Fibroblast of pulmonary artery (primary cell): ENCODE results near the gene RTL1.

Experiments
- DNase-seq: peaks from one replicate; pipeline ENCODE4 v3.0.0-alpha.2; 2010; ENCODE audit warnings: low read depth
- H3K4me3 ChIP-seq: replicated peaks from 2 replicates; pipeline ENCODE4 v1.5.1; 2011; ENCODE audit warnings: low read depth, mild to moderate bottlenecking, control low read depth, low read length, moderate library complexity
- TF ChIP-seq, protein P1 (sequence below): IDR thresholded peaks from 2 replicates; pipeline ENCODE4 v1.5.1; 2011; ENCODE audit warnings: mild to moderate bottlenecking, control low read depth, low read length, inconsistent platforms; ENCODE audit errors: missing control alignments

Gene RTL1

DNA sequence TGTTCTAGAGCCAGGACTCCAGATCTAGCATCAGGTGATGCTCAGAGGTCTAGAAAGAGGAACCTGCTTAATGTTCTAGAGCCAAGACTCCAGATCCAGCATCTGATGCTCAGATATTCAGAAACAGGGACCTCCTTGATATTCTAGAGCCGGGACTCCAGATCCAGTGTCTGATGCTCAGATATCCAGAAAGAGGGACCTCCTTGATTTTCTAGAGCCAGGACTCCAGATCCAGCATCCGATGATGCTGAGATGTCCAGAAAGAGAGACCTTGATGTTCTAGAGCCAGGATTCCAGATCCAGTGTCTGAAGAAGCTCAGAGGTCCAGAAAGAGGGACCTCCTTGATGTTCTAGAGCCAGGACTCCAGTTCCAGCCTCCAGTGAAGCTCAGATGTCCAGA lies 40.7 kb downstream of the RTL1 start:
- no peak overlapping the region for H3K4me3 ChIP-seq
- TF ChIP-seq, protein P1, sequence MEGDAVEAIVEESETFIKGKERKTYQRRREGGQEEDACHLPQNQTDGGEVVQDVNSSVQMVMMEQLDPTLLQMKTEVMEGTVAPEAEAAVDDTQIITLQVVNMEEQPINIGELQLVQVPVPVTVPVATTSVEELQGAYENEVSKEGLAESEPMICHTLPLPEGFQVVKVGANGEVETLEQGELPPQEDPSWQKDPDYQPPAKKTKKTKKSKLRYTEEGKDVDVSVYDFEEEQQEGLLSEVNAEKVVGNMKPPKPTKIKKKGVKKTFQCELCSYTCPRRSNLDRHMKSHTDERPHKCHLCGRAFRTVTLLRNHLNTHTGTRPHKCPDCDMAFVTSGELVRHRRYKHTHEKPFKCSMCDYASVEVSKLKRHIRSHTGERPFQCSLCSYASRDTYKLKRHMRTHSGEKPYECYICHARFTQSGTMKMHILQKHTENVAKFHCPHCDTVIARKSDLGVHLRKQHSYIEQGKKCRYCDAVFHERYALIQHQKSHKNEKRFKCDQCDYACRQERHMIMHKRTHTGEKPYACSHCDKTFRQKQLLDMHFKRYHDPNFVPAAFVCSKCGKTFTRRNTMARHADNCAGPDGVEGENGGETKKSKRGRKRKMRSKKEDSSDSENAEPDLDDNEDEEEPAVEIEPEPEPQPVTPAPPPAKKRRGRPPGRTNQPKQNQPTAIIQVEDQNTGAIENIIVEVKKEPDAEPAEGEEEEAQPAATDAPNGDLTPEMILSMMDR = no peak

DNA sequence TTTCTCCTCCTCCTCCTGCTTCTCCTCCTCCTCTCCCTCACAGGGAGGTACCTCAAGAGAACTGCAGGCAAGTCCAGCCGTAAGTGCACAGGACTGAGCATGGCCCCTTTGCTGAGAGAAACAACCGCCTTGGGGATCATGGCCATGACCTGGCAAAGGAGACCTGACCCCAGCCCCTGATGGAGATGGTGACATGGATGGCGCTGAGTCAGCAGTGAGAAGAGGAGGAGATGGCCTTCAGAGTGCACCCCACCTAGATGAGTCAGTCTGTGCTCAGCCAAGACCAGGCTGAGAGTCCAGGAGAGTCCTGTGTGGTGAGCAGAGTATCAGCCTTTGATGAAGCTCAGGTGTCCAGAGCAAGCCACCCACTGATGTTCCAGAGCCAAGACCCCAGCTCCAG lies 41.2 kb downstream of the RTL1 start:
- H3K4me3 ChIP-seq = no peak overlapping the region
- TF ChIP-seq, protein P1 = no peak
- DNase-seq = no peak

More for the DNA sequence above, 40.7 kb downstream of the RTL1 start:
- no peak for DNase-seq

DNA sequence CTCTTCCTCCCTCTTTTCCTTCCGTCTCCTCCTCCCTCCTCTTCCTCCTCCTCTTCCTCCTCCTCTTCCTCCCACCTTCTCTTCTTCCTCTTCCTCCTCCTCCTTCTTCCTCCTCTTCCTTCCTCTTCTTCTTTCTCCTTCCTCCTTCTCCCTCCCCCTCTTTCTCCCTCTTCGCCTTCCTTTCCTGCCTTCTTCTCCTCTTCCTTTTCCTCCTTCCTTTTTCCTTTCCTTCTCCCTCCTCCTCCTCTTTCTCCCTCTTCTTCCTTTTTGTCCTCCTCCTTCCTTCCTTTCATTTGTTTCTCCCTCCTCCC lies 41.6 kb downstream of the RTL1 start:
- no peak for DNase-seq
- H3K4me3 ChIP-seq = no peak overlapping the region
- TF ChIP-seq, protein P1 = no peak

DNA sequence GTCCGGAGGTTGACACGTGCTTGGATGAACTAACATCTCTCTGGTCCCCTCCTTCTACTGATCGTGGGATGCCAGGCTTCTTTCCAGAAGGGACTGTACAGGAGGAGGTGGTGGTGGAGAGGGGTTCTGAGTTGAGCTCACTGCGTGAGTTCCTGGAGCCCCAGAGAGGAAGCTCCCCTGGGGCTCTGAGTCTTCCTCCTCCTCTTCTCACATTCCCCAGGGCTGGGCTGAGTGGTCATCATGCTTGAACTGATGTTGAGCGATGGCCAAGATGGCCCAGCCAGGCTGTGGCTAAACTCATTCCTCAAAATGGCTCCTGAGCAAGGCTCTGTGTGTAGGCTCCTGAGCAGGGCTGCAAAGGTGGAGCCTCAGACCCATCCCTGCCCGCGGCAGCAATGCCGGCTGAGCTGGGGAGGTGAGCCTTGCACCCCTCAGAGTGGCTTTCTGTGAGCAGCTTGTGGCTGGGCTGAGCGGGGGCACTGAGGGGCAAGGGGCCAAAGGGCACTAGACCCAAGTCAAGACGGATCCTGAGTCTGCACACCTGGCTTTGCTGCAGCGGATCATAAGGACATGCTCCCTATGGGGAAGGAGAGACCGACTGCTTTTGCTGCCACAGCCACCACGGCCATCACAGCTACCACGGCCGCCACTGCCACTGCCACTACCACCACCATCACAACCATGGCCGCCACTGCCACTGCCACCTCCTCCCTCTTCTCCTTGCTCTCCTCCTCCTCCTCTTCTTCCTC lies 42.2 kb downstream of the RTL1 start:
- TF ChIP-seq, protein P1 = no peak
- H3K4me3 ChIP-seq = no peak overlapping the region
- no peak for DNase-seq

DNA sequence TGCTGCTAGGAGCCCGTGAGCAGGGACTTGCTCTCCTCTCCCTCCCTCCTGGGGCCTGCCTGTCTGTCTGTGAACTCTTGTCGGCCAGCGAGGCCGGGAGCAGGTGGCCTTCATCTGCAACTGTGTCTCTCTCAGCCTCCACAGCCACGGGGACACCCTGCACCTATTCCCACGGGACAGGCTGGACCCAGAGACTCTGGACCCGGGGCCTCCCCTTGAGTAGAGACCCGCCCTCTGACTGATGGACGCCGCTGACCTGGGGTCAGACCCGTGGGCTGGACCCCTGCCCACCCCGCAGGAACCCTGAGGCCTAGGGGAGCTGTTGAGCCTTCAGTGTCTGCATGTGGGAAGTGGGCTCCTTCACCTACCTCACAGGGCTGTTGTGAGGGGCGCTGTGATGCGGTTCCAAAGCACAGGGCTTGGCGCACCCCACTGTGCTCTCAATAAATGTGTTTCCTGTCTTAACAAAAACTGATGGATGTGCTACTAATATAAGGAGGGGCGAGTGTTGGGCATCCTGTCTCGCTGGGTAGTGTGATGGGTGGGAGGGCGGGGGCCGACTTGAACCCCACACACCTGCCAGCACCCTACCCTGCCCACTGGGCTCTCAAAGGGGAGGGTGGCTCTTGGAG lies 42.9 kb downstream of the RTL1 start:
- no peak overlapping the region for H3K4me3 ChIP-seq
- DNase-seq = no peak
- TF ChIP-seq, protein P1 = no peak

DNA sequence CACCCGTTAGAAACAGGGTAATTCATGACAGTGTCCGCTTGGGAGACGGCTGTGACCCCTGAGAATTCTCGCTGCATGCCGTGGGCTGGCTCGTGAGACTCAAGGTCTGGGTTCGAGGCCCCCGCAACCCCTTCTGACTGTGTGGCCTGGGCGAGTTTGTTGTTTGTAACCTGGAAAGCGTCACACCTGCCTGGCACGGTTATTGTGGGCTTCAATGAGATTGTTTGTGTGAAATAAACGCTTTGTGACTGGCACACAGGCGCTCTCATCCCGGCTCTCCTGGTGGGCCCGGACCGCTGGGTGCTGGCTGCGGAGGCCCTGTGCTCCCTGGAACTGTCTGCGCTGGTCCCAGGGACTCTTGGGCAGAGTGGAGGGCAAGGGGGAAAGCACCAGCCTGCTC lies 43.7 kb downstream of the RTL1 start:
- no peak overlapping the region for H3K4me3 ChIP-seq
- TF ChIP-seq, protein P1 = no peak
- DNase-seq = no peak

DNA sequence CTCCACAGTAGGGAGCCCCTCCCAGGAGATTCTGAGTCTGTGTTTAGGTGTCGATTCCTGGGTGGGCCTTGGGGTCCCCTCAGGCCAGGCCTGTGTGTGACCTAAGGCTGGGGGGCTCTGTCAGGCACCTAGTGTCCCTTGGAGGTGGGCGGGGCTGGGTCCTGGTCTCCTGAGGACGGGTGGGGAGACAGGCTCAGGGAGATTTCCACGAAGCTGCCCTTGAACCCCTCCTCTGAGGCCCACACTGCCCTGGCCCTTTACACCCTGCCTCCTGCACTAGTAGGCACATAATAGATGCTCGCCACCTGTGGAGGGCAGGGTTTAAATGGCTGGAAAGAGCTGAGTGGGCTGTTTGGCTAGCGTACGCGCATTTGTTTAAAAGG lies 44.7 kb downstream of the RTL1 start:
- no peak for DNase-seq
- no peak overlapping the region for H3K4me3 ChIP-seq
- TF ChIP-seq, protein P1 = no peak
